RKO (cell line): ENCODE measurements around the gene SCYL1.
"Not testable (repeated sequence)": the region's sequence is repeated elsewhere in the genome, so short reads cannot be mapped to it uniquely, and the experiment has no call there.

Source experiments
- DNase-seq: peaks from one replicate; pipeline ENCODE4 v3.0.0-alpha.2; 2016; ENCODE audit warnings: low spot score

SCYL1 gene

DNA sequence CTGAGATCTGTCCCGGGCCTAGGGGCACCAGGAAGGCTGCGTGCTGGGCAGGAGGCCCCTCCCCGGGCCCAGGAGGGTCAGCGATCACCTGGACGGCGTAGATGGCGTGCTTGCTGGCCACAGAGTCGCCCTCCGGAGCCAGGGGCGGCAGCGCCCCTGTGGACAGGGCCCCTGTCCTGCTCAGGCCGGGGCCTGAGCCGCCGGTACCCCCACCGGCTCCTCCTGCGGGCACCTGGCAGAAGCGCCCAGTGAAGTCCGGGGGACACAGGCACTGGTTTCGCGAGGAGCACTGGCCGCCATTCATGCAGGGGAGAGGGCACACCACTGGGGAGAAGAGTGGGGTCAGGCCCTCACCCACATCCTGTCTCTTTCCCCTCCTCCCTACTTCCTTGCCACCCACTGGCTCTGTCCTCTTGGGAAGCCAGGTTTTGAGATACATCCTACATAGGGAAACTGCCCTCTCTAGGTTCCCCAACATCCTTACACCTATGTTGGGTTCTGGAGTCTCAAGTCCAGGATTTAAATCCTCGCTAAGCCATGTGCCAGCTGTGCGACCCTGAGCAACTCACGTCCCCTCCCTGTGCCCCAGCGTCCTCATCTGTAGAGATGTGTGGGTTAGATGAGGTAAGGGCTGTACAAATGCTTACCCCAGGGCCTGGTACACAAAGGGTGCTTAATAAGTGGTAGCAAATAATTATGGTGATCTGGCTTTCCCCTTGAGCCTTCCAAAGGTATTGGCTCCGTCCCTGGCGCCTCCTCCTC is 29.4 kb downstream of the SCYL1 start:
- DNase-seq, result no peak

- DNase-seq, result no peak
Observed at GRCh38 chr11:65554842-65555430, 30.1 kb downstream of the SCYL1 start.

GRCh38 chr11:65555693-65556231 is 30.9 kb downstream of the SCYL1 start:
- DNase-seq, result peak; percentile 61

- no peak for DNase-seq
Observed at GRCh38 chr11:65556470-65557279, 31.8 kb downstream of the SCYL1 start.

DNA sequence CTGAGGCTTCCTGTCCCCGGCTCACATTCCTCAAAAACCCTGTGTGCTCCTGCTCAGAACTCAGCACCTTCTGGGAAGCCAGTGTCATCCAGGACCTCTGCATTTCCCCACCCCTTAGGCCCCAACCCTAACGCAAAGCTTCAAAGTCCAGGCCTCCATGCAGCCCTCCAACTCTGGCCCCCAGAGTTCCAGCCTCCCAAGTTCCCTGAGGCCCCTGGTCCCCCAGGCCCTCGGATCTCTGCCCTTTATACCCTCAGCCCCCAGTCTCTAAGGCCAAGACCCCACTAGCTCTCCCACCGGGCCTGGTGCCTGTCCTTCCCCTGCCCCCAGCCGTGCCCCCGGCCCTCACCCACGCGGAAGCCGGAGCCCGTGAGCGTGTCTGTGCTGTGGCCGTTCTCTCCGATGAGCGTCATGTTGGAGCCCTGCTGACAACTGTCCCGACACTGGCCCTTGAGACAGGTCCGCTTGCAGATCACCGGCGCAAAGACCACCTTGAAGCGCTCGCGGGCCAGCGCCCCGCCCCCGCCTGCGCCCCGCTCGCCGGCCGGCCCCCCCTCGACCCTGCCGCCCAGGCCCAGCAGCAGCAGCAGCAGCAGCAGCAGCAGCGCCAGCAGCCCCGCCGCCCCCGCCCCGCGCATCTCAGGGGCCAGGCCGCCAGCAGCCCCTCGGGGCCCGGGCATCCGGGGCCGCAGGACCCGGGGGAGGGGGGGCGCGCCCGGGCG is 32.6 kb downstream of the SCYL1 start:
- no peak for DNase-seq

GRCh38 chr11:65558002-65558929 is 33.4 kb downstream of the SCYL1 start, which contains the start of gene LTBP3:
LTBP3 (minus strand) TSS chr11:65558359; CDS start chr11:65557959, 400 bp downstream.
- DNase-seq, result no peak

DNA sequence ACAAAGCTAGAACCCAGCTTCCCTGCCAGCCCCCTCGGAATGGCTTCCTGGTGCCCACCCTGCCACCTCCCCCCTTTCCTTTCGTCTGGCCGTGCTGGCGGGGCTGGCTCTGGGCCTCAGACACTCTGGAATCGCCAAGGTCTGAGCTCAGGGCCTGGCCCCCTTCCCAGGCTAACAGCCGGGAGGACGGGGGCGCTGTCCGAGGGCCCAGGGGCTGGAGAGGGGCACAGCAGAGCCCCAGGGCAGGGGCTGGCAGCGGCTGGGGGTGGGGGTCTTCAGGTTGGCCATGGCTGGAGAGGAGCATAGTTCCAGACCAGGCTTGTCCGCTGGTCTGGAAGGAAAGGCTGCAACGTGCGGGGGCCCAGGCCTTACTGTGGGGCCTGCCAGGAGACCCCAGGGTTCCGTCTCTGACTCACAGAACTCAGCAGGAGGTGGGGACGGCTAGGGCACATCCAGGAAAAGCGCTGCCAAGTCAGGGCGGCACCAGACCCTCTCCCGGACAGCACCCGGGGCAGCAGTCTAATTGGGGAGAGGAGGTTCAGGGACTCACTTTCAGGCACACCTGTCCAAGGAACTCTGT is 34.1 kb downstream of the SCYL1 start:
- DNase-seq, result no peak

GRCh38 chr11:65559535-65559934 is 34.7 kb downstream of the SCYL1 start:
- no peak for DNase-seq

GRCh38 chr11:65559951-65560537 is 35.2 kb downstream of the SCYL1 start:
- peak; percentile 71 for DNase-seq

GRCh38 chr11:65560555-65561418 is 35.9 kb downstream of the SCYL1 start:
- DNase-seq, result no peak

GRCh38 chr11:65562020-65562419 is 37.1 kb downstream of the SCYL1 start:
- DNase-seq, result no peak

- DNase-seq, result no peak
Observed at GRCh38 chr11:65562788-65563187, 37.9 kb downstream of the SCYL1 start.

- peak; percentile 64 for DNase-seq
Observed at GRCh38 chr11:65563601-65564000, 38.7 kb downstream of the SCYL1 start.

- not testable (repeated sequence) for DNase-seq
Observed at GRCh38 chr11:65564879-65565559, 40.1 kb downstream of the SCYL1 start.

- DNase-seq, result no peak
Observed at GRCh38 chr11:65565624-65566453, 41.0 kb downstream of the SCYL1 start.

GRCh38 chr11:65569164-65569972 is 44.5 kb downstream of the SCYL1 start:
- no peak for DNase-seq
